Subcutaneous abdominal adipose tissue (tissue), 5 donors: ENCODE measurements around the gene TTC28.

Source experiments
- H3K27ac ChIP-seq: one replicate; pipeline ENCODE4 v1.7.0; 2013; ENCODE audit warnings: low read depth, mild to moderate bottlenecking, inconsistent platforms, low read length, moderate library complexity
- H3K27me3 ChIP-seq, 5 donors: one replicate each; pipeline ENCODE4 v1.7.0; 2013; ENCODE audit warnings: low read length in 5 of 5, inconsistent platforms in 1 of 5; ENCODE audit not compliant: control insufficient read depth in 5 of 5, insufficient read depth in 4 of 5
- H3K36me3 ChIP-seq, 5 donors: one replicate each; pipeline ENCODE4 v1.7.0; 2013; ENCODE audit warnings: low read length in 5 of 5; ENCODE audit not compliant: control insufficient read depth in 5 of 5, insufficient read depth in 5 of 5
- H3K4me1 ChIP-seq, 5 donors: one replicate each; pipeline ENCODE4 v1.7.0; 2013; ENCODE audit warnings: low read length in 5 of 5, mild to moderate bottlenecking in 3 of 5, moderate library complexity in 1 of 5; ENCODE audit not compliant: control insufficient read depth in 5 of 5, insufficient read depth in 5 of 5
- H3K4me3 ChIP-seq, 5 donors: one replicate each; pipeline ENCODE4 v1.7.0; 2013; ENCODE audit warnings: low read length in 5 of 5, low read depth in 1 of 5
- H3K9ac ChIP-seq, 5 donors: one replicate each; pipeline ENCODE4 v1.7.0; 2013; ENCODE audit warnings: low read length in 5 of 5, mild to moderate bottlenecking in 4 of 5, moderate library complexity in 3 of 5
- H3K9me3 ChIP-seq, 5 donors: one replicate each; pipeline ENCODE4 v1.7.0; 2013; ENCODE audit warnings: low read length in 5 of 5; ENCODE audit not compliant: control insufficient read depth in 5 of 5
- donor health status: healthy.
- donor health status: healthy.
- donor health status: healthy.
- donor health status: healthy.
- donor health status: healthy.

The TTC28 gene

GRCh38 chr22:28454431-28455064, 225.1 kb downstream of the TTC28 start:
- no peaks in the 10 kb centered on the region for H3K36me3 ChIP-seq
- H3K27ac ChIP-seq: no peak overlapping the region
- H3K4me1 ChIP-seq: peaks cover 0 to 5% (median 0%) of the 10 kb centered on the region in 5 donors
- peaks cover 0 to 4% (median 0%) of the 10 kb centered on the region in 5 donors for H3K9me3 ChIP-seq
- H3K9ac ChIP-seq: no peak overlapping the region
- H3K27me3 ChIP-seq: no peaks in the 10 kb centered on the region
- no peak overlapping the region for H3K4me3 ChIP-seq

GRCh38 chr22:28450109-28450508, 229.5 kb downstream of the TTC28 start:
- Histone ChIP-seq H3K27me3 (no peaks in the 10 kb centered on the region), H3K9ac (no peak overlapping the region), H3K27ac (no peak overlapping the region), H3K9me3 (peaks cover 0 to 4% (median 0%) of the 10 kb centered on the region in 5 donors), H3K4me1 (peaks cover 0 to 12% (median 0%) of the 10 kb centered on the region in 5 donors), H3K4me3 (no peak overlapping the region), H3K36me3 (no peaks in the 10 kb centered on the region)

GRCh38 chr22:28449041-28449440, 230.6 kb downstream of the TTC28 start:
- no peak overlapping the region for H3K27ac ChIP-seq
- no peaks in the 10 kb centered on the region for H3K27me3 ChIP-seq
- peaks cover 0 to 17% (median 3%) of the 10 kb centered on the region in 5 donors for H3K4me1 ChIP-seq
- H3K36me3 ChIP-seq: no peaks in the 10 kb centered on the region
- H3K9ac ChIP-seq: no peak overlapping the region
- peaks cover 0 to 4% (median 0%) of the 10 kb centered on the region in 5 donors for H3K9me3 ChIP-seq
- no peak overlapping the region for H3K4me3 ChIP-seq

GRCh38 chr22:28448625-28449024, 231.0 kb downstream of the TTC28 start:
- no peak overlapping the region for H3K4me3 ChIP-seq
- no peak overlapping the region for H3K9ac ChIP-seq
- no peak overlapping the region for H3K27ac ChIP-seq
- peaks cover 0 to 17% (median 3%) of the 10 kb centered on the region in 5 donors for H3K4me1 ChIP-seq
- peaks cover 0 to 4% (median 0%) of the 10 kb centered on the region in 5 donors for H3K9me3 ChIP-seq
- H3K36me3 ChIP-seq: no peaks in the 10 kb centered on the region
- H3K27me3 ChIP-seq: no peaks in the 10 kb centered on the region

- H3K27ac ChIP-seq: no peak overlapping the region
- no peak overlapping the region for H3K4me3 ChIP-seq
- H3K9me3 ChIP-seq: no peaks in the 10 kb centered on the region
- peaks cover 0 to 48% (median 34%) of the 10 kb centered on the region in 5 donors for H3K4me1 ChIP-seq
- H3K27me3 ChIP-seq: no peaks in the 10 kb centered on the region
- no peak overlapping the region for H3K9ac ChIP-seq
- no peaks in the 10 kb centered on the region for H3K36me3 ChIP-seq
Observed at GRCh38 chr22:28444659-28445058, 235.0 kb downstream of the TTC28 start.

GRCh38 chr22:28443526-28443876, 236.1 kb downstream of the TTC28 start:
- Histone ChIP-seq H3K36me3 (no peaks in the 10 kb centered on the region), H3K9ac (peak overlapping the region; percentile 66 to 88 (median 85))

GRCh38 chr22:28442711-28443525, 236.7 kb downstream of the TTC28 start:
- peak overlapping the region; percentile 69 to 96 (median 85) for H3K4me3 ChIP-seq
- no peaks in the 10 kb centered on the region for H3K36me3 ChIP-seq
- no peaks in the 10 kb centered on the region for H3K27me3 ChIP-seq
- H3K9me3 ChIP-seq: no peaks in the 10 kb centered on the region
- H3K9ac ChIP-seq: peak overlapping the region; percentile 66 to 88 (median 85)
- peaks cover 0 to 41% (median 34%) of the 10 kb centered on the region in 5 donors for H3K4me1 ChIP-seq
- peak overlapping the region; percentile 90 for H3K27ac ChIP-seq

More at GRCh38 chr22:28443526-28443876, 236.1 kb downstream of the TTC28 start:
- peak overlapping the region; percentile 69 to 96 (median 85) for H3K4me3 ChIP-seq
- peak overlapping the region; percentile 90 for H3K27ac ChIP-seq
- no peaks in the 10 kb centered on the region for H3K9me3 ChIP-seq
- no peaks in the 10 kb centered on the region for H3K27me3 ChIP-seq
- peaks cover 0 to 43% (median 34%) of the 10 kb centered on the region in 5 donors for H3K4me1 ChIP-seq

- Histone ChIP-seq H3K9ac (peak overlapping the region; percentile 66 to 88 (median 85)), H3K4me1 (peaks cover 0 to 41% (median 34%) of the 10 kb centered on the region in 5 donors), H3K27ac (peak overlapping the region; percentile 90), H3K9me3 (no peaks in the 10 kb centered on the region), H3K4me3 (peak overlapping the region; percentile 69 to 96 (median 85)), H3K27me3 (no peaks in the 10 kb centered on the region), H3K36me3 (no peaks in the 10 kb centered on the region)
Observed at GRCh38 chr22:28442264-28442710, 237.4 kb downstream of the TTC28 start.

GRCh38 chr22:28441720-28442263, 237.8 kb downstream of the TTC28 start:
- H3K4me3 ChIP-seq: peak overlapping the region; percentile 69 to 87 (median 80)
- H3K4me1 ChIP-seq: peaks cover 0 to 41% (median 34%) of the 10 kb centered on the region in 5 donors
- no peaks in the 10 kb centered on the region for H3K27me3 ChIP-seq
- H3K9me3 ChIP-seq: no peaks in the 10 kb centered on the region
- peak overlapping the region; percentile 63 to 88 (median 85) for H3K9ac ChIP-seq
- no peaks in the 10 kb centered on the region for H3K36me3 ChIP-seq
- H3K27ac ChIP-seq: peak overlapping the region; percentile 90
